Activated CD4-positive, alpha-beta T cell treated with anti-CD3 and anti-CD28 coated beads for 4 hours (primary cell): ENCODE results near the gene KIF16B.

Experiments
- DNase-seq, 2 donors: peaks; one replicate each; pipeline ENCODE4 v3.0.0-alpha.2; 2020

The KIF16B gene

DNA sequence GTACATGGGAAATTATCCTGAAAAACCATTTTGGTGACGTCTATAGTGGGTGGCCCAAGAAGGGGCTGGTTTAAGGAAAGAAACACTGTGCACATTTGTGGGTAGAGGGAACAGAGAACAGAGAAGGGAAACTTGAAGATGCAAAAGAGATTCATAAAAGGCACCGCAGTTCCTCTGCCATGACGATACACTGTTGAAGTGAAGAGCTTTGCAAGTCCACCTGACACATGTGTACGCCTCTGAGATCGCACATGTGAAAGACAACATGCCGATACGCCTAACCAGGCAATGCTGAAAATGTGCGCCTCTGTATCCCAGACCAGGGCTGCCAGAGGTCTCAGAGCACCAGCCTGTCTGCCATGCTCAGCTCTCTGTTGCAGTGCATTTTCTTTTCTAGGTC lies 180.9 kb downstream of the KIF16B start:
- no peak for DNase-seq

- no peak for DNase-seq
Observed at GRCh38 chr20:16390991-16391390, 182.3 kb downstream of the KIF16B start.

DNA sequence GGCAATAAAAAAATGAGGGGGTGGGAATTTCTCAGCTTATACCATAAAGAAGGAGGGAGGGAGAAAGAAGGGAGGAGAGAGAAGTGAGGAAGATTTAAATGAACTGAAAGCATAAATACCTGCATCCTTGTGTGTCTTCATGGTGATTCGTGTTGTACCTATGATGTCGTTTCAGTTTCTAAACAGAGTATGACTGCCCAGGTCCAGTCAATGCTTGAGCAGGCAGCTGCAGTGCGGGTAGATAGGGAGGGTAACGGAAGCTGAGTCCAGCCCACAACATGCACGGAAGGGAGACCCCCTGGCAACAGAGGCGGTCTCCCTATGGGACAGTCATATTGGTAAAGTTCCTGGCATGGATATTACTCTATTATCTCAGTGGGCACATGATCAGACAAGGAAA lies 184.5 kb downstream of the KIF16B start:
- no peak for DNase-seq

DNA sequence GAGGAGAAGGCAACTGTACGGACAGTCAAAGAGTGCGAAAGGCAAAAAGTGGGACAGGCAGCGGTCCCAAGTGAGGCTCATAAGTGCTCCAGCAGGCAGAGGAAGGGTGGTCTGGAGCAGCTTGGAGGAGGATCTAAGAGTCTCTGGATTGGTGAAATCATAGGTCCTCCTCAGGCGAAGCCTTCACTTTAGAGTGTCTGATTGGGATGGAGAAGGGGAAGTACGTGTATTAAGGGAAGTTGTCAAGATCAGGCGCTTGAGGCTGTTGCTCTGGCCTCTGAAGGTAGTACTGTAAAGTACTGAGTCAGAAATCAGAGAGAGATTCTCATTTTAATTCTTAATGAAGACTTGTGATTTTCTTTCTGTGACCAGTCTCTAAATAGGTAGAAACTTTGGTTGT lies 185.6 kb downstream of the KIF16B start:
- DNase-seq: no peak

- no peak for DNase-seq
Observed at GRCh38 chr20:16385891-16386290, 187.4 kb downstream of the KIF16B start.

DNA sequence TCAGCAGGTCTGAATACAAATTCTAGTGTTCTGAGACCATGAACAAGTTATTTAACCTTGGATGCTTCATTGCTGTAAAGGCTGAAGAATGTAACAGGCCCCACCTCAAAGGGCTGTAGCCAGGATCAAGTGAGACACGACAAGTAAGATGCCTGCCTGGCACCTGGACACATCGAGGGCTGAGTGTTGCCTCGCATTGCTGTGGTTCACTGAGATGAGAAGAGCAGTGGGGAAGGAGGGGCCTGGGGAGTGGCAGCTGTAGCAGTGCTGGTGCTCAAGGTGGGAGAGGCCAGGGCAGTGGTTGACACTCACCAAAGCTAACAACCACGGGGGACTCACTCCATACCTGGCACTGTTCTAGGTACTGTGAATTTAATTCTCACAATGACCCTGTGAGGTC lies 187.8 kb downstream of the KIF16B start:
- no peak for DNase-seq

- DNase-seq: no peak
Observed at GRCh38 chr20:16381444-16381843, 191.8 kb downstream of the KIF16B start.

- no peak for DNase-seq
Observed at GRCh38 chr20:16378712-16379370, 194.4 kb downstream of the KIF16B start.

- no peak for DNase-seq
Observed at GRCh38 chr20:16378122-16378521, 195.1 kb downstream of the KIF16B start.

- no peak for DNase-seq
Observed at GRCh38 chr20:16369441-16369840, 203.8 kb downstream of the KIF16B start.

GRCh38 chr20:16368645-16369292 lies 204.5 kb downstream of the KIF16B start:
- no peak for DNase-seq

DNA sequence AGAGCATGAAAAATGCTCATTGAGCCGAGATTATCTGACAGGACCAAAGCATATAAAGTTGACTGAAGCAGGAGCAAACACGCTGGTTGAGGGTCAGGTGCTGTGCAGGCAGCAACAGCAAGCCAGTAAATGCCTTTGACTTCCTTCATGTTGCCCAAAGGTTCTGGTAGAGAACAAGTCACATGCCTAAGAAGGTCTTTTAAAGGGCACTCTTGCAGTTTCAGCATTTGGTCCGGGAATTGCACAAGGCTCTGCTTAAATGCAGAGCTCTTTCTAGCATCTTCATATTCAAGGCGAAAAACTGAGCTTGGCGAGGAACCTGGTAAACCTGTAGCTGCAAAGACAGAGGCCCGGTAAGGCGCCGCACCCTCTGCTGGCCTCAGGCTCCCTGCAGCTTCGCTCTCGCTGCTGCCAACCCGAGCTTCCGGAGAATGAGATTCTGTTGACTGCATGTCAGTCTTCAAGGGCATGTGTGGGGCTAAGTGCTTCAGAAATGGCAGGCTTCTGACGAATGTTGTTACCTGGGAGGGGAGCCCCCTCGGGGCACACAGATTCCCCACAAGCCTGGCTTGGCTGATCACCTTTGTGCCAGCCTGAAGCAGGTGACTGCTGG lies 205.2 kb downstream of the KIF16B start:
- DNase-seq: no peak

DNA sequence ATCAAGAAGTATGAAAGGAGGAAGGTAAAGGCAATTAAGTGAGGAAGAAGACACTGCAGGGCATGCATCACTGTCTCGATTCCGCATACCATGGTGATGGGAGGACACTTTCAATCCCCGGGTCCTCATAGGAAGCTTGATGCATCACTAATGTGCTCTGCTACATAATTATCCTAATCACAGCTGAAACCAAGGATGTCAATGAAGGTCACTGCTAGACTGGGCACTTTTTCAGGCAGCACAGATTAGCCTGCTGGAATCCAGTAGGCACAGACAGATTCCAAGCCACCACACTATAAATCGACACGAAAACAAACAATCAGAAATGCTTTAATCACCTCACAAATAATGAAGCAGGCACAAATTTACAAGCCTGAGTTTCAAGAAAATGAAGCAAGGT lies 206.7 kb downstream of the KIF16B start:
- no peak for DNase-seq

DNA sequence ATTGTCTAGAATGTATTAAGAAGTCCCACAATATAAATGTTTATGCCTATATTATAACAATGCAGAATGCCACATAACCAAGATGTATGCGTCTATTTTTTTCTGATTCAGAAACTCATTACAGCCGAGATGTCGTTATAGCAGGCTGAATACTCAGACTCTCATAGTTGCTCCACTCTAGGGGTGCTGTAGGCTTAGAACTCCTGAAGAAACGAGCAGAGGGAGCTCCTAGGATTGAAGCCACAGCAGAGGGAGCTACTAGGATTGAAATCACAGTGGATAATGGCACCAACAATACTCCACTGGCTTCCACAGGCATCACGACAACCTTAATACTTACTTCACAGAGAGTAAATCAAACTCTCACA lies 208.9 kb downstream of the KIF16B start:
- no peak for DNase-seq

DNA sequence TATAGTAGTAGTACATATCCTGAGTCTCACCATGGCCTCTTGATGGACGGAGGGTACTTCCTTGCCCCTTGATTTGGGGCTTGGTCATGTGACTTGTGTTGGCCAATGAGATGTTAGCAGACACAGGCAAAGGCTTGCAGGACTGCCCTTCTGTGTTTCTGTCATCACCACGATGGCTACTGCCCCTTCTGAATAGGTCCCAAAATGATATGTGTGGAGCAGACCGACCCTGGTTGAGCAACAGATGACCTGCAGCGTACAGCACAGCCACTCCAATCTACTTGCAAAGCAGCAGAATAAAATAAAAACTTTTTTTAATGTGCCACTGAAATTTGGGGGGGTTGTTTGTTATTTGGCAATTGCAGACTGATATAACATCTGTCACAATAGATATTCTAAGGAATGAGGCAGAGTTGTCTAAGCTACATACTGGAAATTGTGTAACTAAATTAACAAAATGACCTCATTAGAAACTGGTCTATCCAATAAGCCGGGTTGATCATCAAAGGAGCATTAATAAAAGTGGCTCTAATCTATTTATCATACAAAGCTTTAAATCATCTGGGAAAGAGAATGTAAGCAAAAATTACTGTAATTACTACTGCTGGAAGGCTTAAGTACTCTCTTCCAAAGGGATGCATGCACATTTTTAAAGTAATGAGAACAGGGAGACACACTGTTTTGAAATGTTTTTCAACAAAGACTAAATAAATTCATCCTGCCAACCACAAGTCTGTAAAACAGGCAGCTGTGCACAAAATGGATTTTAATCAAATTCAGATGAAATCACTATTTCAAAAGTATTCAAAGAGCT lies 209.5 kb downstream of the KIF16B start:
- no peak for DNase-seq

DNA sequence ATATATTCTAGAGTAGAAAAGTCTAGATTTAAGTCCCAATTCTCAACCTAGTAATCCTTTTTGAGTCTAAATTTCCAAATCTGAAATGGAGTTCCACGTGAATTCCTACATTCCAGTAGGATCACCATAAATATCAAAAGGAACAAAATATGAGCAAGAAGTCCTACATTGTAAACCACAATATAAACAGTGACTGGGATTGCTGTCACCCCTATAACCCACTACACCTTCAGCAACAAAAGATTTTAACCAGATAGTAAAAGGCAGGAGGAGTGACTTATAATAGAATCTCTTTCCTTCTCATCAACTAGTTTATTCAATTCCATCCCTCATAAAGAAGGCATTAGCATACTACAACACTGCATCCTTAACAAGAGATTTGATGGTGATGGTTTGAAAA lies 210.6 kb downstream of the KIF16B start:
- DNase-seq: no peak

DNA sequence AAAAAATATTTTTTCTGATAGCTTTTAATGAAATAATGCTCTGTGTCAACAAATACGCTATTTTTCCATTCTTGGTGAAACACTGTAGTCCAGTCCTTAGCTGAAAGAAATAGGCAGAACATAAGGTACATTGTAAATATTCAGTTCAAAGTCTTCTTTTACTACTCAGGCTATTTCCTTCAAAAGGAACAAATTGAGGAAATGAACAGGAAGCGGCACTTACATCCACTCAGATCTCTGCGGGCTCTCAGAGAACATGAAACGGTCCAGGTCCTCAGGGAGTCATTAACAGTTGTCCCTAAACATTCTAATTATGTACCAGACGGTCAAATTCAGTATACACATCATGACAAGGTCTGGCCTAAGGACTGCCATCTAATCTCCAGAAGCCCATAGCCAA lies 212.6 kb downstream of the KIF16B start:
- no peak for DNase-seq

- no peak for DNase-seq
Observed at GRCh38 chr20:16353417-16353781, 219.8 kb downstream of the KIF16B start.

- no peak for DNase-seq
Observed at GRCh38 chr20:16352751-16353416, 220.4 kb downstream of the KIF16B start.

DNA sequence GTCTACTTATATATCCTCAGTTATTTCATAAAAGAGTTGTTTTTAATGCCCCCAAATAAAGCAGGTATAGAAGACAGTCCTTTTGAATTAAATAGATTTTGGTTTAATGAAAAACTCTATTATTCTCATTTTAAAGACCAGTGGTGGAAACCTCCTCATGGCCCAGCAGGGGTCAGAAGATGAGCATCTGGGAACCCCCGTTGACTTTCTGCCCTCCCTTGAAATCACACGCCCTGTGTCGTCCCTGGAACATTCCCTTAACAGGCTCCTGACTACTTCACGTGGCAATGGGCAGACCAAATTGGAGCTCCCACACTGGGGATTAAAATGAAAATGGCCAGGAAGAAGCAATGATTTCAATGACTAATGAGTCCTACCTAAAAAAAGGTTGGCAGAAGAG lies 220.9 kb downstream of the KIF16B start:
- DNase-seq: no peak

- no peak for DNase-seq
Observed at GRCh38 chr20:16351415-16351814, 221.8 kb downstream of the KIF16B start.

- no peak for DNase-seq
Observed at GRCh38 chr20:16350465-16350864, 222.8 kb downstream of the KIF16B start.
